CD4-positive, alpha-beta T cell treated with Interleukin-6 for 4 hours (primary cell): ENCODE results near the gene CSTF1.

Source experiments
- DNase-seq: peaks from one replicate; pipeline ENCODE4 v3.0.0-alpha.2; 2020; ENCODE audit warnings: mixed read lengths

Gene CSTF1

GRCh38 chr20:56392132-56392880 lies at the start of gene CSTF1, which contains the start of gene AURKA:
TSS of gene CSTF1 (plus strand) at chr20:56392645. CDS start at chr20:56395553, 2,908 bp downstream.
TSS of gene AURKA (minus strand) at chr20:56392215. CDS start at chr20:56388197, 4,018 bp downstream.
- peak; percentile 99 for DNase-seq

- DNase-seq: no peak
These were observed 49.7 kb upstream of the CSTF1 start for GRCh38 chr20:56342783-56343182.

- peak; percentile 37 for DNase-seq
These were observed 48.5 kb upstream of the CSTF1 start for GRCh38 chr20:56343861-56344381.

- DNase-seq: no peak
These were observed 46.5 kb upstream of the CSTF1 start for GRCh38 chr20:56345911-56346310.

- DNase-seq: no peak
These were observed 44.7 kb upstream of the CSTF1 start for GRCh38 chr20:56347628-56348304.

GRCh38 chr20:56348305-56348693 lies 44.1 kb upstream of the CSTF1 start:
- DNase-seq: no peak

GRCh38 chr20:56348746-56349145 lies 43.7 kb upstream of the CSTF1 start:
- no peak for DNase-seq

GRCh38 chr20:56350842-56351241 lies 41.6 kb upstream of the CSTF1 start:
- no peak for DNase-seq

GRCh38 chr20:56352345-56353055 lies 39.9 kb upstream of the CSTF1 start:
- no peak for DNase-seq

- no peak for DNase-seq
These were observed 39.1 kb upstream of the CSTF1 start for GRCh38 chr20:56353356-56353755.

- no peak for DNase-seq
These were observed 34.4 kb upstream of the CSTF1 start for GRCh38 chr20:56358070-56358469.

GRCh38 chr20:56358600-56359211 lies 33.7 kb upstream of the CSTF1 start, which contains the start of gene FAM210B:
TSS of gene FAM210B (plus strand) at chr20:56358974. CDS start at chr20:56359006, 32 bp downstream.
- peak; percentile 87 for DNase-seq

GRCh38 chr20:56359212-56360132 lies 33.0 kb upstream of the CSTF1 start:
- peak; percentile 31 for DNase-seq

GRCh38 chr20:56360133-56360907 lies 32.1 kb upstream of the CSTF1 start:
- no peak for DNase-seq

GRCh38 chr20:56360908-56361205 lies 31.6 kb upstream of the CSTF1 start:
- DNase-seq: no peak

- no peak for DNase-seq
These were observed 30.5 kb upstream of the CSTF1 start for GRCh38 chr20:56361900-56362299.

- no peak for DNase-seq
These were observed 29.5 kb upstream of the CSTF1 start for GRCh38 chr20:56362833-56363413.

GRCh38 chr20:56363491-56363890 lies 29.0 kb upstream of the CSTF1 start:
- DNase-seq: no peak

- DNase-seq: no peak
These were observed 23.9 kb upstream of the CSTF1 start for GRCh38 chr20:56368351-56369134.

- DNase-seq: no peak
These were observed 23.3 kb upstream of the CSTF1 start for GRCh38 chr20:56369179-56369578.
